Fibroblast of lung (primary cell): ENCODE data around the gene APOM. TPM values are rescaled to one million over a fixed set of nuclear protein-coding genes. Genes with fewer than 3 reads are reported as not detected.

Source experiments
- DNase-seq, 2 donors: peaks; one replicate each; pipeline versions ENCODE4 v3.0.0 to v3.0.0-alpha.2; 2010; ENCODE audit warnings: low read depth in 2 of 2
- H2AFZ ChIP-seq: 2 replicates; pipeline ENCODE4 v1.5.1; 2012; ENCODE audit warnings: low read length, control low read depth, inconsistent platforms
- H3K27ac ChIP-seq: 2 replicates; pipeline ENCODE4 v1.5.1; 2011; ENCODE audit warnings: low read length, control low read depth; ENCODE audit not compliant: insufficient read depth
- H3K27me3 ChIP-seq: 2 replicates; pipeline ENCODE4 v1.5.1; 2011; ENCODE audit warnings: mild to moderate bottlenecking, low read length; ENCODE audit not compliant: control insufficient read depth, insufficient read depth
- H3K36me3 ChIP-seq: 2 replicates; pipeline ENCODE4 v1.5.1; 2011; ENCODE audit warnings: low read length; ENCODE audit not compliant: control insufficient read depth, insufficient read depth
- H3K4me1 ChIP-seq: 2 replicates; pipeline ENCODE4 v1.5.1; 2011; ENCODE audit warnings: low read length; ENCODE audit not compliant: control insufficient read depth, insufficient read depth; ENCODE audit errors: extremely low read depth
- H3K4me2 ChIP-seq: 2 replicates; pipeline ENCODE4 v1.5.1; 2011; ENCODE audit warnings: low read length, control low read depth; ENCODE audit not compliant: insufficient read depth; ENCODE audit errors: extremely low read depth
- H3K4me3 ChIP-seq, 4 experiments: fragments of 200-600 bp in 1 of 4; sonication (generic) in 1 of 4; replicated peaks in 1 of 4; 2 replicates each; pipeline ENCODE4 v1.5.1; 2011 to 2016; ENCODE audit warnings: low read length in 4 of 4, low read depth in 3 of 4, mild to moderate bottlenecking in 3 of 4, control low read depth in 2 of 4, inconsistent platforms in 1 of 4, mixed read lengths in 1 of 4; ENCODE audit not compliant: insufficient read depth in 1 of 4; ENCODE audit errors: control extremely low read depth in 1 of 4
- H3K79me2 ChIP-seq: 2 replicates; pipeline ENCODE4 v1.5.1; 2012; ENCODE audit warnings: mild to moderate bottlenecking, low read length, inconsistent platforms; ENCODE audit not compliant: control insufficient read depth, insufficient read depth
- H3K9ac ChIP-seq: 2 replicates; pipeline ENCODE4 v1.5.1; 2011; ENCODE audit warnings: mild to moderate bottlenecking, low read length, control low read depth; ENCODE audit not compliant: insufficient read depth
- H3K9me3 ChIP-seq: 2 replicates; pipeline ENCODE4 v1.5.1; 2012; ENCODE audit warnings: low read depth, low read length; ENCODE audit not compliant: control insufficient read depth, insufficient read depth
- H4K20me1 ChIP-seq: 2 replicates; pipeline ENCODE4 v1.5.1; 2011; ENCODE audit warnings: low read length; ENCODE audit not compliant: control insufficient read depth, insufficient read depth; ENCODE audit errors: extremely low read depth
- CTCF ChIP-seq, 2 donors: IDR thresholded peaks in 1 of 2; conservative IDR thresholded peaks in 1 of 2; 1 replicate in 1 of 2; 2 replicates in 1 of 2; pipeline ENCODE4 v1.5.1; 2011 to 2012; ENCODE audit warnings: low read length in 2 of 2, control low read depth in 1 of 2, inconsistent platforms in 1 of 2, low read depth in 1 of 2, mild to moderate bottlenecking in 1 of 2
- EZH2 ChIP-seq: IDR thresholded peaks from 2 replicates; pipeline ENCODE4 v1.5.1; 2012; ENCODE audit warnings: low read length, control low read depth, mild to moderate bottlenecking; ENCODE audit errors: missing control alignments
- polyA plus RNA-seq, 2 donors: library from polyadenylated mRNA; depleted of rRNA in 1 of 2; stranded (reverse) in 1 of 2; unstranded in 1 of 2; fragments of >200 nt; gene quantifications; 2 replicates each; pipeline ENCODE4 v1.2.1, GENCODE V29; 2011 to 2012; ENCODE audit warnings: missing spikeins in 1 of 2
- total RNA-seq: library from RNA; depleted of rRNA; stranded (reverse); fragments of >200 nt; gene quantifications from 2 replicates; pipeline ENCODE4 v1.2.1, GENCODE V29; 2014

The APOM gene
- total and polyA plus RNA-seq, 2 donors (not counting 1 experiment from before 2014, with no cell fraction given), result 0.99 to 3.9 TPM

- no peak overlapping the region for H2AFZ ChIP-seq
- no peaks in the 10 kb centered on the region for H3K27me3 ChIP-seq
- H3K4me3 ChIP-seq, result no peak overlapping the region
- H3K27ac ChIP-seq, result no peak overlapping the region
- H3K4me1 ChIP-seq, result no peaks in the 10 kb centered on the region
- no peak overlapping the region for H3K9ac ChIP-seq
- no peak for DNase-seq
- H3K4me2 ChIP-seq, result no peak overlapping the region
- no peaks in the 10 kb centered on the region for H3K9me3 ChIP-seq
- TF ChIP-seq CTCF (conservative IDR thresholded peaks at IDR 0.05 in 1 of 2, IDR thresholded peaks at IDR 0.05 in 1 of 2; ENCODE audit: low read depth in 1 of 2, low read length in 2 of 2) (no peak), EZH2 (no peak)
- H4K20me1 ChIP-seq, result no peaks in the 10 kb centered on the region
- no peaks in the 10 kb centered on the region for H3K79me2 ChIP-seq
- peaks cover 35% of the 10 kb centered on the region for H3K36me3 ChIP-seq
Measured at GRCh38 chr6:31643818-31644454, 11.8 kb upstream of the APOM start.

DNA sequence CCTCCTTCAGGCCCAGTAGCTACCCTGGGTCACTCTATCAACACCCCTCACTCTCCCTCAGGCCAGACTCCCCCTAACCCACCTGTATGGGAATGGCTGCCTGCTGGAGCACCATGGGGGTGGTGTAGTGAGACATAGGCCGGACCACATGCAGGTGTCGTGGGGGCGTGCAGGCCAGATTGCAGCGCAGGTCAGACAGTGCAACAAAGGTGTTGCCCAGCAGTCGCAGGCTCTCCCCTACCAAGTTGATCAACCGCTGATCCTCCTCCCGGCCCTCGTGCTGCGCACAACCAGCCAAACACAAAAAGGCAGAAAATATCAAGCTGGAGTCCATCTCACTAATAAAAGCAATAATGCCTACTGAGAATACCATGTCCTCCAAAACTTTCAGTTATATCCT is 10.4 kb upstream of the APOM start:
- H3K27ac ChIP-seq, result no peak overlapping the region
- H3K4me1 ChIP-seq, result no peaks in the 10 kb centered on the region
- H3K36me3 ChIP-seq, result peaks cover 35% of the 10 kb centered on the region
- DNase-seq, result no peak
- H3K79me2 ChIP-seq, result peaks cover 11% of the 10 kb centered on the region
- no peaks in the 10 kb centered on the region for H3K27me3 ChIP-seq
- H3K4me2 ChIP-seq, result no peak overlapping the region
- H3K9ac ChIP-seq, result no peak overlapping the region
- H2AFZ ChIP-seq, result no peak overlapping the region
- no peak for TF ChIP-seq CTCF (conservative IDR thresholded peaks at IDR 0.05 in 1 of 2, IDR thresholded peaks at IDR 0.05 in 1 of 2; ENCODE audit: low read depth in 1 of 2, low read length in 2 of 2)
- no peak for TF ChIP-seq EZH2
- H3K9me3 ChIP-seq, result no peaks in the 10 kb centered on the region
- no peak overlapping the region for H3K4me3 ChIP-seq
- no peaks in the 10 kb centered on the region for H4K20me1 ChIP-seq

GRCh38 chr6:31651602-31652191 is 4.0 kb upstream of the APOM start:
- peak; percentile 72 to 77 for DNase-seq
- Histone ChIP-seq H3K27ac (peak overlapping the region; percentile 98), H3K4me2 (peak overlapping the region; percentile 49), H3K4me1 (no peaks in the 10 kb centered on the region), H2AFZ (peak overlapping the region; percentile 30), H4K20me1 (no peaks in the 10 kb centered on the region), H3K4me3 (peak overlapping the region; percentile 55 to 96 (median 66)), H3K9ac (peak overlapping the region; percentile 96), H3K36me3 (peaks cover 8% of the 10 kb centered on the region), H3K27me3 (no peaks in the 10 kb centered on the region), H3K79me2 (peaks cover 30% of the 10 kb centered on the region), H3K9me3 (no peaks in the 10 kb centered on the region)
- TF ChIP-seq EZH2 (no peak), CTCF (conservative IDR thresholded peaks at IDR 0.05 in 1 of 2, IDR thresholded peaks at IDR 0.05 in 1 of 2; ENCODE audit: low read depth in 1 of 2, low read length in 2 of 2) (no peak)
